CD14-positive monocyte (primary cell): Measurements from ENCODE around the gene MTUS2. TPM values are rescaled to one million over a fixed set of nuclear protein-coding genes. Genes with fewer than 3 reads are reported as not detected.

Experiments used
- DNase-seq, 3 donors: peaks; one replicate each; pipeline ENCODE4 v3.0.0-alpha.2; 2011 to 2022
- H2AFZ ChIP-seq: 2 replicates; pipeline ENCODE4 v1.6.0; 2012; ENCODE audit warnings: mild to moderate bottlenecking, low read depth, low read length, inconsistent platforms; ENCODE audit not compliant: insufficient read depth, poor library complexity, severe bottlenecking
- H3K27ac ChIP-seq, 2 donors: 1 replicate in 1 of 2; 2 replicates in 1 of 2; pipeline ENCODE4 v1.5.1; 2012 to 2013; ENCODE audit warnings: low read length in 2 of 2, control low read depth in 1 of 2, inconsistent platforms in 1 of 2, low read depth in 1 of 2, mild to moderate bottlenecking in 1 of 2
- H3K27me3 ChIP-seq, 2 donors: one replicate each; pipeline versions ENCODE4 v1.6.0 to v1.6.1; 2011 to 2013; ENCODE audit warnings: low read length in 2 of 2; ENCODE audit not compliant: control insufficient read depth in 2 of 2, insufficient read depth in 2 of 2
- H3K36me3 ChIP-seq, 2 donors: replicated peaks in 1 of 2; 1 replicate in 1 of 2; 2 replicates in 1 of 2; pipeline versions ENCODE4 v1.5.1 to v1.6.1; 2012 to 2013; ENCODE audit warnings: low read length in 2 of 2, control low read depth in 1 of 2, inconsistent platforms in 1 of 2, mild to moderate bottlenecking in 1 of 2; ENCODE audit not compliant: insufficient read depth in 2 of 2, control insufficient read depth in 1 of 2
- H3K4me1 ChIP-seq, 2 donors: 1 replicate in 1 of 2; 2 replicates in 1 of 2; pipeline versions ENCODE4 v1.5.1 to v1.6.1; 2012 to 2013; ENCODE audit warnings: low read length in 2 of 2, control low read depth in 1 of 2, inconsistent platforms in 1 of 2, mild to moderate bottlenecking in 1 of 2, moderate library complexity in 1 of 2; ENCODE audit not compliant: insufficient read depth in 2 of 2, control insufficient read depth in 1 of 2
- H3K4me2 ChIP-seq: replicated peaks from 2 replicates; pipeline ENCODE3; 2012; ENCODE audit warnings: low read length, moderate library complexity, mild to moderate bottlenecking; ENCODE audit not compliant: poor library complexity, severe bottlenecking; ENCODE audit errors: extremely low read depth
- H3K4me3 ChIP-seq, 3 experiments: fragments of 200-600 bp in 1 of 3; sonication (generic) in 1 of 3; replicated peaks in 1 of 3; 1 replicate in 2 of 3; 2 replicates in 1 of 3; pipeline ENCODE4 v1.5.1; 2011 to 2013; ENCODE audit warnings: low read length in 3 of 3, mild to moderate bottlenecking in 3 of 3, control low read depth in 2 of 3, low read depth in 2 of 3, inconsistent platforms in 1 of 3, moderate library complexity in 1 of 3
- H3K79me2 ChIP-seq: 2 replicates; pipeline ENCODE4 v1.6.0; 2012; ENCODE audit warnings: mild to moderate bottlenecking, control low read depth, inconsistent platforms, low read length, moderate library complexity; ENCODE audit not compliant: insufficient read depth
- H3K9ac ChIP-seq: 2 replicates; pipeline ENCODE4 v1.6.0; 2017; ENCODE audit warnings: low read length, mild to moderate bottlenecking; ENCODE audit not compliant: insufficient read depth, poor library complexity, severe bottlenecking
- H3K9me3 ChIP-seq, 2 donors: replicated peaks in 1 of 2; 1 replicate in 1 of 2; 2 replicates in 1 of 2; pipeline versions ENCODE4 v1.5.1 to v1.6.1; 2012 to 2013; ENCODE audit warnings: low read length in 2 of 2, control low read depth in 1 of 2; ENCODE audit not compliant: control insufficient read depth in 1 of 2, insufficient read depth in 1 of 2
- H4K20me1 ChIP-seq: 2 replicates; pipeline ENCODE4 v1.6.0; 2012; ENCODE audit warnings: mild to moderate bottlenecking, low read length, control low read depth, moderate library complexity; ENCODE audit not compliant: insufficient read depth
- H3K27ac Mint-ChIP-seq, 7 donors: one replicate each; pipeline ENCODE4 v1.8.0; 2020; ENCODE audit warnings: mild to moderate bottlenecking in 7 of 7, mixed read lengths in 7 of 7, moderate library complexity in 6 of 7, inconsistent platforms in 2 of 7
- H3K27me3 Mint-ChIP-seq, 3 donors: one replicate each; pipeline ENCODE4 v1.8.0; 2021 to 2022; ENCODE audit warnings: low read depth in 3 of 3, mild to moderate bottlenecking in 3 of 3, mixed read lengths in 3 of 3, moderate library complexity in 3 of 3, inconsistent platforms in 1 of 3
- H3K36me3 Mint-ChIP-seq, 2 donors: one replicate each; pipeline ENCODE4 v1.8.0; 2020; ENCODE audit warnings: mixed read lengths in 2 of 2, inconsistent platforms in 1 of 2, mild to moderate bottlenecking in 1 of 2
- H3K4me1 Mint-ChIP-seq: one replicate; pipeline ENCODE4 v1.8.0; 2020; ENCODE audit warnings: mild to moderate bottlenecking, mixed read lengths
- H3K4me3 Mint-ChIP-seq, 2 donors: one replicate each; pipeline ENCODE4 v1.8.0; 2020; ENCODE audit warnings: mild to moderate bottlenecking in 2 of 2, mixed read lengths in 2 of 2, moderate library complexity in 1 of 2
- H3K9me3 Mint-ChIP-seq, 7 donors: one replicate each; pipeline ENCODE4 v1.8.0; 2020 to 2022; ENCODE audit warnings: mixed read lengths in 7 of 7, mild to moderate bottlenecking in 6 of 7, moderate library complexity in 6 of 7, inconsistent platforms in 2 of 7
- CTCF ChIP-seq: fragments of 200-600 bp; IDR thresholded peaks from one replicate; pipeline ENCODE4 v1.8.0; 2022; ENCODE audit warnings: antibody characterized with exemption, mild to moderate bottlenecking
- WGBS: methylation state at CpG from one replicate; pipeline ENCODE4 v1.1.5; 2013; ENCODE audit warnings: missing lambda C conversion rate; ENCODE audit not compliant: insufficient coverage; 5-methylcytosine and 5-hydroxymethylcytosine counted together
- intact Hi-C, 2 donors: fragments of 100-400 bp; cut with micrococcal nuclease; formaldehyde crosslinking; loops; one replicate each; pipeline versions ENCODE4 v1.15.0 to v1.15.1; 2023
- polyA plus RNA-seq, 3 donors: library from polyadenylated mRNA; depleted of rRNA in 1 of 3; unstranded in 2 of 3; stranded (reverse) in 1 of 3; fragments of 300-500 nt in 2 of 3; fragments of >200 nt in 1 of 3; fragmentation: Illumina TruSeq in 2 of 3; gene quantifications; 1 replicate in 2 of 3; 2 replicates in 1 of 3; pipeline ENCODE4 v1.2.3, GENCODE V29; 2012 to 2021

MTUS2 gene
- polyA plus RNA-seq, 3 donors: 0.04 TPM; not detected in 2

GRCh38 chr13:29521336-29521735, 701.2 kb downstream of the MTUS2 start:
- TF ChIP-seq CTCF: no peak
- H3K36me3 Mint-ChIP-seq: peaks cover 66 to 71% of the 10 kb centered on the region in 2 donors
- H3K4me2 ChIP-seq: no peak overlapping the region

DNA sequence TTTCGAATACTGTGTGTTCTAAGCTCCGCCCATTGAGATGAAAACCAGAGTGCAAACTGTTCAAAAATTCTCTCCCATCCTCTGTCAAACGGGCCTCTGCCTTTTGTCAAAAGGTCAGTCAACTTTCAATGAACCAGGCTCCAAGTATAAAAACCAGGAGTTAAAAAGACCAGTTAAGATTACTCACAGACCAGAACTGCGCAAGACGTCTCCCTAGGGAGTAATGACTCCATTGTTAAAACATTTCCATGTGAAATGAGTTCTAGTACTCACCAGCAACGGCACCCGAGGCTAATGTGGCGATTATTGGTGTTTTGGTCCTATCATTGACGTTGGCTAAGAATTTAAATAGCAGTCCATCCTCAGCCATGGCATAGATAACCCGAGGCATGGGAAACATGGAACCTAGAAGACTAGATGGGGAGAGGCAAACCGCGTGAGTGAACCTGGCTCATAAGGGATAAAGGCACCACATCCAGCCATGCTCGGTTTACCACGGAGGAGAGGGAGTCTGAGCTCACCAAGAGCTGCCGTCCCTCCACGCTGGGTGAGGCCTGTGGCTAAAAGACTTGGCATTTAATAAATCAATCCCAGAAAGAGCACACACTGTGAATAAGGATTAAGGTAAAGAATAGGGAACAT, 702.0 kb downstream of the MTUS2 start:
- Histone ChIP-seq H3K27me3 (no peaks in the 10 kb centered on the region), H3K79me2 (no peaks in the 10 kb centered on the region), H2AFZ (no peak overlapping the region), H3K4me2 (no peak overlapping the region), H3K36me3 (peaks cover 70 to 82% of the 10 kb centered on the region in 2 donors), H3K4me1 (no peaks in the 10 kb centered on the region), H4K20me1 (no peaks in the 10 kb centered on the region), H3K9ac (no peak overlapping the region), H3K27ac (no peak overlapping the region), H3K4me3 (no peak overlapping the region), H3K9me3 (no peaks in the 10 kb centered on the region)
- WGBS: 97% methylated on average over 9 of the region's 16 CpGs
- Mint-ChIP-seq H3K4me3 (no peak overlapping the region), H3K27me3 (peaks cover 0 to 2% (median 0%) of the 10 kb centered on the region in 3 donors), H3K36me3 (peaks cover 67 to 71% of the 10 kb centered on the region in 2 donors), H3K9me3 (no peaks in the 10 kb centered on the region), H3K4me1 (no peaks in the 10 kb centered on the region), H3K27ac (no peak overlapping the region)
- intact Hi-C loops: no loop called here
- TF ChIP-seq CTCF: no peak
- no peak for DNase-seq

More at GRCh38 chr13:29521336-29521735, 701.2 kb downstream of the MTUS2 start:
- H2AFZ ChIP-seq: no peak overlapping the region
- no peaks in the 10 kb centered on the region for H3K79me2 ChIP-seq
- 87% methylated on average over 12 of the region's 14 CpGs for WGBS
- H4K20me1 ChIP-seq: no peaks in the 10 kb centered on the region
- no peaks in the 10 kb centered on the region for H3K4me1 Mint-ChIP-seq
- DNase-seq: no peak
- H3K4me3 ChIP-seq: no peak overlapping the region
- H3K27ac ChIP-seq: no peak overlapping the region
- no peak overlapping the region for H3K9ac ChIP-seq
- peaks cover 0 to 2% (median 0%) of the 10 kb centered on the region in 7 donors for H3K9me3 Mint-ChIP-seq
- no peaks in the 10 kb centered on the region for H3K27me3 ChIP-seq
- peaks cover 70 to 83% of the 10 kb centered on the region in 2 donors for H3K36me3 ChIP-seq
- intact Hi-C loops: no loop called here
- peaks cover 0 to 2% (median 0%) of the 10 kb centered on the region in 3 donors for H3K27me3 Mint-ChIP-seq
- H3K9me3 ChIP-seq: no peaks in the 10 kb centered on the region
- peak overlapping the region in 1 of 7 donors; percentile 11 for H3K27ac Mint-ChIP-seq
- H3K4me3 Mint-ChIP-seq: no peak overlapping the region
- no peaks in the 10 kb centered on the region for H3K4me1 ChIP-seq
